Neural cell (in vitro differentiated cells): Measurements from ENCODE around the gene UBASH3B. TPM values are rescaled to one million over a fixed set of nuclear protein-coding genes. Genes with fewer than 3 reads are reported as not detected.

Source experiments
- H2AFZ ChIP-seq: fragments of 200-600, 300-800 bp; sonication (generic), shearing (Covaris generic); 2 replicates; pipeline ENCODE4 v1.6.0; 2014; ENCODE audit warnings: low read depth, mild to moderate bottlenecking, antibody characterized with exemption, low read length, moderate library complexity
- H3F3A ChIP-seq: fragments of 200-600 bp; shearing (Covaris generic); 2 replicates; pipeline ENCODE4 v1.6.1; 2016; ENCODE audit warnings: mild to moderate bottlenecking, moderate library complexity, mixed read lengths, antibody characterized with exemption, low read length; ENCODE audit not compliant: insufficient read depth, poor library complexity, severe bottlenecking
- H3K27ac ChIP-seq: fragments of 200-600, 300-800 bp; sonication (generic), shearing (Covaris generic); 2 replicates; pipeline ENCODE4 v1.5.1; 2014; ENCODE audit warnings: mild to moderate bottlenecking, low read length, moderate library complexity
- H3K27me3 ChIP-seq: fragments of 300-800, 200-600 bp; sonication (generic), shearing (Covaris generic); 2 replicates; pipeline ENCODE4 v1.6.0; 2014; ENCODE audit warnings: mild to moderate bottlenecking, low read depth, low read length, moderate library complexity; ENCODE audit not compliant: insufficient read depth
- H3K36me3 ChIP-seq: fragments of 300-800, 200-600 bp; sonication (generic), shearing (Covaris generic); 2 replicates; pipeline ENCODE4 v1.5.1; 2014; ENCODE audit warnings: mild to moderate bottlenecking, antibody characterized with exemption, low read length, moderate library complexity; ENCODE audit not compliant: insufficient read depth
- H3K4me2 ChIP-seq: fragments of 300-800, 200-600 bp; sonication (generic), shearing (Covaris generic); 2 replicates; pipeline ENCODE4 v1.6.0; 2014; ENCODE audit warnings: mild to moderate bottlenecking, low read length
- H3K4me3 ChIP-seq: fragments of 300-800, 200-600 bp; sonication (generic), shearing (Covaris generic); 2 replicates; pipeline ENCODE4 v1.5.1; 2014; ENCODE audit warnings: mild to moderate bottlenecking, low read length, moderate library complexity
- H3K79me2 ChIP-seq: fragments of 200-600 bp; shearing (Covaris generic); replicated peaks from 2 replicates; pipeline ENCODE4 v1.6.0; 2014; ENCODE audit warnings: mild to moderate bottlenecking, low read length, moderate library complexity; ENCODE audit not compliant: insufficient read depth
- H3K9ac ChIP-seq: fragments of 300-800, 200-600 bp; sonication (generic), shearing (Covaris generic); 2 replicates; pipeline ENCODE4 v1.6.1; 2016; ENCODE audit warnings: mild to moderate bottlenecking, low read length, mixed read lengths
- H3K9me2 ChIP-seq: fragments of 200-600 bp; shearing (Covaris generic); 2 replicates; pipeline ENCODE4 v1.6.1; 2016; ENCODE audit warnings: mild to moderate bottlenecking, low read length, mixed read lengths; ENCODE audit not compliant: insufficient read depth
- H3K9me3 ChIP-seq: fragments of 200-600, 300-800 bp; sonication (generic), shearing (Covaris generic); 2 replicates; pipeline ENCODE4 v1.6.1; 2016; ENCODE audit warnings: mild to moderate bottlenecking, mixed run types, low read length, moderate library complexity, mixed read lengths
- H4K20me1 ChIP-seq: fragments of 200-600 bp; shearing (Covaris generic); 2 replicates; pipeline ENCODE4 v1.6.1; 2016; ENCODE audit warnings: mild to moderate bottlenecking, mixed run types; ENCODE audit not compliant: insufficient read depth
- CTCF ChIP-seq: fragments of 450-650 bp; IDR thresholded peaks from 2 replicates; pipeline ENCODE4 v1.5.1; 2014; ENCODE audit warnings: antibody characterized with exemption, mild to moderate bottlenecking, moderate library complexity; ENCODE audit not compliant: poor library complexity, severe bottlenecking
- EP300 ChIP-seq: fragments of 450-650 bp; conservative IDR thresholded peaks from 2 replicates; pipeline ENCODE4 v1.6.1; 2014; ENCODE audit warnings: antibody characterized with exemption, mild to moderate bottlenecking, moderate library complexity; ENCODE audit not compliant: poor library complexity, severe bottlenecking
- EZH2 ChIP-seq: fragments of 200-600, 300-800 bp; shearing (Covaris generic), sonication (generic); IDR thresholded peaks from 2 replicates; pipeline ENCODE4 v1.6.1; 2014; ENCODE audit warnings: antibody characterized with exemption, low read length, borderline replicate concordance, mild to moderate bottlenecking; ENCODE audit not compliant: insufficient read depth, poor library complexity, severe bottlenecking
- MXI1 ChIP-seq: fragments of 450-650 bp; conservative IDR thresholded peaks from 2 replicates; pipeline ENCODE4 v1.6.1; 2014; ENCODE audit warnings: antibody characterized with exemption, mild to moderate bottlenecking; ENCODE audit not compliant: poor library complexity, severe bottlenecking
- POLR2AphosphoS5 ChIP-seq: IDR thresholded peaks from 2 replicates; pipeline ENCODE4 v1.6.1; 2012
- RAD21 ChIP-seq: fragments of 450-650 bp; conservative IDR thresholded peaks from 2 replicates; pipeline ENCODE4 v1.6.1; 2014; ENCODE audit warnings: antibody characterized with exemption, mild to moderate bottlenecking, moderate library complexity
- REST ChIP-seq: IDR thresholded peaks from 2 replicates; pipeline ENCODE4 v1.6.1; 2012; ENCODE audit warnings: borderline replicate concordance
- SMC3 ChIP-seq: fragments of 450-650 bp; conservative IDR thresholded peaks from 2 replicates; pipeline ENCODE4 v1.6.1; 2014; ENCODE audit warnings: antibody characterized with exemption, mild to moderate bottlenecking, moderate library complexity; ENCODE audit not compliant: poor library complexity
- TAF1 ChIP-seq: IDR thresholded peaks from 2 replicates; pipeline ENCODE4 v1.6.1; 2012; ENCODE audit warnings: low read depth
- polyA plus RNA-seq: library from polyadenylated mRNA; depleted of rRNA; stranded (reverse); fragments of >200 nt; gene quantifications from 2 replicates; pipeline ENCODE4 v1.2.3, GENCODE V29; 2014

The UBASH3B gene
- polyA plus RNA-seq, 1 donor from 2014 or later, result 4.2 TPM

- no peak overlapping the region for H3K27ac ChIP-seq
- no peak for TF ChIP-seq SMC3
- TF ChIP-seq EZH2, result no peak
- TF ChIP-seq CTCF, result no peak
- TF ChIP-seq TAF1, result no peak
- no peak for TF ChIP-seq REST
- TF ChIP-seq EP300, result no peak
- TF ChIP-seq MXI1, result no peak
- no peak for TF ChIP-seq POLR2AphosphoS5
- no peak for TF ChIP-seq RAD21
- no peak overlapping the region for H3K9ac ChIP-seq
- H3K9me3 ChIP-seq, result no peaks in the 10 kb centered on the region
- no peak overlapping the region for H3K4me3 ChIP-seq
- no peak overlapping the region for H3K4me2 ChIP-seq
- H3K27me3 ChIP-seq, result no peaks in the 10 kb centered on the region
- H4K20me1 ChIP-seq, result no peaks in the 10 kb centered on the region
- H2AFZ ChIP-seq, result no peak overlapping the region
- no peaks in the 10 kb centered on the region for H3K79me2 ChIP-seq
- no peaks in the 10 kb centered on the region for H3K36me3 ChIP-seq
- no peaks in the 10 kb centered on the region for H3F3A ChIP-seq
- H3K9me2 ChIP-seq, result no peaks in the 10 kb centered on the region
Measured at GRCh38 chr11:122808478-122808869, 153.0 kb downstream of the UBASH3B start.

- no peaks in the 10 kb centered on the region for H3K9me2 ChIP-seq
- no peak overlapping the region for H3K4me2 ChIP-seq
- H3K9ac ChIP-seq, result no peak overlapping the region
- no peaks in the 10 kb centered on the region for H3K27me3 ChIP-seq
- no peaks in the 10 kb centered on the region for H3K79me2 ChIP-seq
- TF ChIP-seq TAF1, result no peak
- no peak for TF ChIP-seq CTCF
- TF ChIP-seq EZH2, result no peak
- no peak for TF ChIP-seq EP300
- no peak for TF ChIP-seq POLR2AphosphoS5
- TF ChIP-seq RAD21, result no peak
- no peak for TF ChIP-seq REST
- TF ChIP-seq SMC3, result no peak
- TF ChIP-seq MXI1, result no peak
- no peaks in the 10 kb centered on the region for H4K20me1 ChIP-seq
- no peaks in the 10 kb centered on the region for H3F3A ChIP-seq
- no peak overlapping the region for H3K27ac ChIP-seq
- no peaks in the 10 kb centered on the region for H3K9me3 ChIP-seq
- no peak overlapping the region for H3K4me3 ChIP-seq
- no peaks in the 10 kb centered on the region for H3K36me3 ChIP-seq
- no peak overlapping the region for H2AFZ ChIP-seq
Measured at GRCh38 chr11:122809866-122810265, 154.3 kb downstream of the UBASH3B start.
